Measurements from ENCODE around the gene NBAS. TPM values are rescaled to one million over a fixed set of nuclear protein-coding genes. Genes with fewer than 3 reads are reported as not detected.

Gene NBAS
- total and polyA plus RNA-seq, 4 donors: 55.6 to 105 (median 73.0) TPM

DNA sequence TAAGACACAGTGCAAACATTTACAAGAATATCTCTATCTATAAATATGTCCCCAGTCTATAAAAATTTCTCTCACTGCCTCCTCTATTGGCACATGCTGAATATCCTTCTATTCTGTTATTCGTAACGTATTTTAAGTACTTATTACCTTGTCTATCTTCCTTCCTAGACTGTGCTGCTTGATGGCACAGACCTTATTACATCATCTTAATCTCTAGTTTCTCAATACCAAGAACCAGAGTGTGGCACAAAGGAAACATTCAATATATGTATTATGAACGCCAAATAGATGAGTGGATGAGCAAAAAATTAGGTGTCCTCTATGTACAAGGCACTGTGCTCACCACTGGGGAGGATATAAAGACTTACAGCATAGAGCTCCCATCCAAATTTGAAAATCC is 282.8 kb downstream of the NBAS start:
- DNase-seq (ENCODE audit: low read depth in 4 of 6, low spot score in 6 of 6): no peak
- Histone ChIP-seq H3K27me3 (ENCODE audit: control insufficient read depth, insufficient read depth, low read length) (no peaks in the 10 kb centered on the region), H3K36me3 (ENCODE audit: control insufficient read depth, insufficient read depth, low read length) (peaks cover 3% of the 10 kb centered on the region), H3K4me1 (ENCODE audit: control insufficient read depth, insufficient read depth, low read length) (no peaks in the 10 kb centered on the region), H3K27ac (ENCODE audit: low read depth, low read length) (no peak overlapping the region), H3K9me3 (ENCODE audit: control insufficient read depth, insufficient read depth, low read length) (no peaks in the 10 kb centered on the region), H3K4me3 (ENCODE audit: low read depth, low read length) (no peak overlapping the region)
- WGBS (ENCODE audit: insufficient coverage): 100% methylated on average over 2 of the region's 3 CpGs

DNA sequence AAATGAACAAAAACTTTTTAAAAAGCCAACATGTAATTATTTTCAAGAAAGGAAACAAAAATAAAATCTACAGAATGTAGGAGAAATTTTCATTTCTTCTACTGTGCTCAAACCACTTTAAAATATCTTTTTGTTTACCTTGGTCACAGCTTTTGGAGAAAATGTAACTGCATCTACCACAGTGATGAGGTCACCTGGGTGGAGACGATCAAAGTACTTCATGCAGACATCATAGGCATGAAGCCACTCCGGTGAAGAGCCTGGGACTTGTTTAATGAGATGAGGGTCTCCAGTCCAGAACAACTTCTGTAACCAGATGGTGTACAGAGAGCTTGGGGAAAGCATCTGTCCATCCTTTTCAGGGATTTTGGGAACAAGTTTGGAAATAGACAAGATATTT is 285.8 kb downstream of the NBAS start:
- H3K27ac ChIP-seq (ENCODE audit: low read depth, low read length): no peak overlapping the region
- H3K36me3 ChIP-seq (ENCODE audit: control insufficient read depth, insufficient read depth, low read length): peaks cover 3% of the 10 kb centered on the region
- H3K4me3 ChIP-seq (ENCODE audit: low read depth, low read length): no peak overlapping the region
- no peaks in the 10 kb centered on the region for H3K27me3 ChIP-seq (ENCODE audit: control insufficient read depth, insufficient read depth, low read length)
- no peak for DNase-seq (ENCODE audit: low read depth in 4 of 6, low spot score in 6 of 6)
- H3K9me3 ChIP-seq (ENCODE audit: control insufficient read depth, insufficient read depth, low read length): no peaks in the 10 kb centered on the region
- WGBS (ENCODE audit: insufficient coverage): 100% methylated on average over 1 of the region's 2 CpGs
- no peaks in the 10 kb centered on the region for H3K4me1 ChIP-seq (ENCODE audit: control insufficient read depth, insufficient read depth, low read length)

DNA sequence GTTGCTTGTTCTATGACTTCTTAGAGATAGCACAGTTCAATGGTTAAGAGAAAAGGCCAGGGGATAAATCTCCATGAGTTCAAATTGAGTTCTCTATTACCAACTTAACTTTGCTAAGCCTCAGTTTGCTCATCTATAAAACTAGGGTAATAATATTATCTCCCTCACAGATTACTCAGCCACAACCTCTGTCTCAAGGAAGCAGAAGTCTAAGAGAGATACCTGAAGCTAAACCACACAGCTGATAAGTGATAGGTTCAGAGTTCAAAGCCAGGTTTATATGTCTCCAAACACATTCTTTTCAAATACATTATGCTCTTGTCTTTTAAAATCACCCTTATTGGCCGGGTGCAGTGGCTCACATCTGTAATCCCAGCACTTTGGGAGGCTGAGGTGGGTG is 287.7 kb downstream of the NBAS start:
- Histone ChIP-seq H3K9me3 (ENCODE audit: control insufficient read depth, insufficient read depth, low read length) (no peaks in the 10 kb centered on the region), H3K36me3 (ENCODE audit: control insufficient read depth, insufficient read depth, low read length) (peaks cover 3% of the 10 kb centered on the region), H3K4me1 (ENCODE audit: control insufficient read depth, insufficient read depth, low read length) (no peaks in the 10 kb centered on the region), H3K27ac (ENCODE audit: low read depth, low read length) (no peak overlapping the region), H3K27me3 (ENCODE audit: control insufficient read depth, insufficient read depth, low read length) (no peaks in the 10 kb centered on the region), H3K4me3 (ENCODE audit: low read depth, low read length) (no peak overlapping the region)
- no CpG with 5 or more reads among the region's 1 CpG for WGBS (ENCODE audit: insufficient coverage)
- no peak for DNase-seq (ENCODE audit: low read depth in 4 of 6, low spot score in 6 of 6)

DNA sequence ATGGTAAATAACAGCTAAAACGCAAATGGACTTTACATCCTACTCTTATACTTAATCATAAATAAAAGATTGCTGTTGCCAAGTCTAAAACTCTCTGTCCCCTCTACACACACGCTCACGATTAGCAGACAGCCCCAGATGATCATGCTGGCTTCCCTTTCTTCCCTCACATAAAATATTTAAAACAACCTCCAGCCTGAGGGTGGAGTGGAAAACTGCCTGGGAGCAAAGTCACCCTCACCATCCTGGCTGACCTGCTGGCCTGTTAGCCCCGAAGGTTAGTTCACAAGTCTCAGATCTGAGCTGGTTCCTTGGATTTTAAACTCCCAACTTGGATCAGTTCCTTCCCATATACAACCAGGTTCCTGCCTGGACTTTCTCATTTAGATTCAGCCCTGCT is 288.2 kb downstream of the NBAS start:
- 67% methylated on average over 3 of the region's 4 CpGs for WGBS (ENCODE audit: insufficient coverage)
- Histone ChIP-seq H3K27me3 (ENCODE audit: control insufficient read depth, insufficient read depth, low read length) (no peaks in the 10 kb centered on the region), H3K4me3 (ENCODE audit: low read depth, low read length) (no peak overlapping the region), H3K4me1 (ENCODE audit: control insufficient read depth, insufficient read depth, low read length) (no peaks in the 10 kb centered on the region), H3K9me3 (ENCODE audit: control insufficient read depth, insufficient read depth, low read length) (no peaks in the 10 kb centered on the region), H3K27ac (ENCODE audit: low read depth, low read length) (no peak overlapping the region), H3K36me3 (ENCODE audit: control insufficient read depth, insufficient read depth, low read length) (peaks cover 3% of the 10 kb centered on the region)
- no peak for DNase-seq (ENCODE audit: low read depth in 4 of 6, low spot score in 6 of 6)

DNA sequence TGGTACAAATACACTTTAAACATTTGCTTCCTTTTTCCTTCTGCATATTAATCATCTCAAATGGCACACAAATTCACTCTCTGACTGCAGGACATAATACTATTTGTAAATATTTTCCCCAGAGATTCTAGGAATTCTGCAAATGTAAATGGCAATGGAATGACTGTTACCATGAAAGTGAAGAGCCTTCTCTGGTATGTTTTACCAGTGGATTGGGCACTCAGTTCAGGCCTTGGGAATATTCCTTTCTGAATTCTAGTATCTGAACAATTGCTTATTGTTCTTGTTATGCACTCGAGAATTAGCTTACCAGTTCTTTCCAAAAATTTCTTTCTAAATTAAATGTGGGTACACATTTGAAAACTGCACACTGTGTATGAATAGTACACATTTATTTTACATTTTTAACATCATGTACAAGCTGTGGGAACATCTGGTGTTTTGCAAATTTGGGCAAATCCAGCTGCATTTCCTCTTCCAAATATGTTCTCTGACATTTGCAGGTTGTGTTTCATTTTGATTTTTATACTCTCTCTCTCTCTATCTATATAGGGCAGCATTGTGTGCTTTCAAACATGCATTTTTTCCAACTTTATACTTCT is 289.1 kb downstream of the NBAS start:
- WGBS (ENCODE audit: insufficient coverage): no CpG with 5 or more reads among the region's 1 CpG
- peak in 1 of 6 donors; percentile 61 for DNase-seq (ENCODE audit: low read depth in 4 of 6, low spot score in 6 of 6)
- Histone ChIP-seq H3K27me3 (ENCODE audit: control insufficient read depth, insufficient read depth, low read length) (no peaks in the 10 kb centered on the region), H3K4me1 (ENCODE audit: control insufficient read depth, insufficient read depth, low read length) (no peaks in the 10 kb centered on the region), H3K27ac (ENCODE audit: low read depth, low read length) (no peak overlapping the region), H3K36me3 (ENCODE audit: control insufficient read depth, insufficient read depth, low read length) (peaks cover 3% of the 10 kb centered on the region), H3K9me3 (ENCODE audit: control insufficient read depth, insufficient read depth, low read length) (no peaks in the 10 kb centered on the region), H3K4me3 (ENCODE audit: low read depth, low read length) (no peak overlapping the region)

DNA sequence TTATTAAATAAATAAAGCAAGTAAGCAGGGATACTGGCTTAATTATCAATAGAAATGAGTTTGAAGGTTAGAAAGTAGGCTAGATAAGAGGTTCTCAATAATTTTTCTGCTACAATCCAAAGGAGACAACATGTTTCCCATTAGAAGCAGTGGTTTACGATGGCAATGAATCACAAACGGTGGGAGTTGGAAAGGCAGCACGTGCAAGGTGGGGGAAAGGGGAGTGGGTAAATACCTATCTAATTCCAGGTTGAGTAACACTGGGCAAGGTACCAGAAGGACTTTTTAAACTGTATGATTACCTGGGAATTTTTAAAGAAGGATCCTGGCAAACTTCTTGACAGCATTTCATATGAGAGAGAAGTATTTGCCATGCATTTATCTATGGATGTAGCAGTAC is 289.9 kb downstream of the NBAS start:
- peaks cover 3% of the 10 kb centered on the region for H3K36me3 ChIP-seq (ENCODE audit: control insufficient read depth, insufficient read depth, low read length)
- H3K4me1 ChIP-seq (ENCODE audit: control insufficient read depth, insufficient read depth, low read length): no peaks in the 10 kb centered on the region
- H3K9me3 ChIP-seq (ENCODE audit: control insufficient read depth, insufficient read depth, low read length): no peaks in the 10 kb centered on the region
- no peaks in the 10 kb centered on the region for H3K27me3 ChIP-seq (ENCODE audit: control insufficient read depth, insufficient read depth, low read length)
- DNase-seq (ENCODE audit: low read depth in 4 of 6, low spot score in 6 of 6): no peak
- 56% methylated on average over 3 of the region's 3 CpGs for WGBS (ENCODE audit: insufficient coverage)
- no peak overlapping the region for H3K4me3 ChIP-seq (ENCODE audit: low read depth, low read length)
- H3K27ac ChIP-seq (ENCODE audit: low read depth, low read length): no peak overlapping the region

DNA sequence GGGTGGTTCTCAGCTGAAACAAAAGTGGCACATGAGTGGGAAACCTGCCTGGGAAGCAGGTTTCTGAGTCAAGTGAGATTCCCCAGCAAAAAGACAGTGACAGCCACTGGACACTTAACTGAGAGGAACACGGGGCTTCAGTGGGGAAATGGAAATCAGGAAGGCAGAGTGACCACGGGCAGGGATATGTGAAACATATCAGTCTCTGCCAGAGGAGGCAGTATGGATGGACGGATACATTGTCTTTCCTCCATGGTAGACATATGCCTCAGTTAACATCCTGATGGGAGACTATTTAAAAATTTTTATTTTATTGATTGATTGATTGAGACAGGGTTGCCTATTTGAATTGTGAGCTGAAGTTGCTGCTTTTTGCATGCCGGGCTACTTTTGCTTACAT is 292.1 kb downstream of the NBAS start:
- WGBS (ENCODE audit: insufficient coverage): no CpG with 5 or more reads among the region's 4 CpGs
- no peaks in the 10 kb centered on the region for H3K36me3 ChIP-seq (ENCODE audit: control insufficient read depth, insufficient read depth, low read length)

DNA sequence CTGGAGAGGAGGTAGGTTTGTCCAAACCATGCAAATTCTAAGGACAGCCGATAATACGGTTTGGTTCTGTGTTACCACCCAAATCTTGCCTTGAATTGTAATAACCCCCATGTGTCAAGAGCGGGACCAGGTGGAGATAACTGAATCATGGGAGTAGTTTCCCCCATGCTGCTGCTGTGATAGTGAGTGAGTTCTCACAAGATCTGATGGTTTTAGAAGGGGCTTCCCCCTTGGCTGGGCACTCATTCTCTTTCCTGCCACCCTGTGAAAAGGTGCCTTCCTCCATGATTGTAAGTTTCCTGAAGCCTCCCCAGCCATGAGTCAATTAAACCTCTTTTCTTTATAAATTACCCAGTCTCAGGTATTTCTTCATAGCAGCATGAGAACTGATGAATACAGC is 295.2 kb downstream of the NBAS start:
- Histone ChIP-seq H3K27me3 (ENCODE audit: control insufficient read depth, insufficient read depth, low read length) (no peaks in the 10 kb centered on the region), H3K4me3 (ENCODE audit: low read depth, low read length) (no peak overlapping the region), H3K36me3 (ENCODE audit: control insufficient read depth, insufficient read depth, low read length) (no peaks in the 10 kb centered on the region), H3K4me1 (ENCODE audit: control insufficient read depth, insufficient read depth, low read length) (no peaks in the 10 kb centered on the region), H3K9me3 (ENCODE audit: control insufficient read depth, insufficient read depth, low read length) (no peaks in the 10 kb centered on the region), H3K27ac (ENCODE audit: low read depth, low read length) (no peak overlapping the region)
- 92% methylated on average over 2 of the region's 3 CpGs for WGBS (ENCODE audit: insufficient coverage)
- DNase-seq (ENCODE audit: low read depth in 4 of 6, low spot score in 6 of 6): no peak

More for the DNA sequence above, 292.1 kb downstream of the NBAS start:
- H3K27ac ChIP-seq (ENCODE audit: low read depth, low read length): no peak overlapping the region
- no peaks in the 10 kb centered on the region for H3K9me3 ChIP-seq (ENCODE audit: control insufficient read depth, insufficient read depth, low read length)
- no peaks in the 10 kb centered on the region for H3K27me3 ChIP-seq (ENCODE audit: control insufficient read depth, insufficient read depth, low read length)
- no peaks in the 10 kb centered on the region for H3K4me1 ChIP-seq (ENCODE audit: control insufficient read depth, insufficient read depth, low read length)
- DNase-seq (ENCODE audit: low read depth in 4 of 6, low spot score in 6 of 6): no peak
- no peak overlapping the region for H3K4me3 ChIP-seq (ENCODE audit: low read depth, low read length)

DNA sequence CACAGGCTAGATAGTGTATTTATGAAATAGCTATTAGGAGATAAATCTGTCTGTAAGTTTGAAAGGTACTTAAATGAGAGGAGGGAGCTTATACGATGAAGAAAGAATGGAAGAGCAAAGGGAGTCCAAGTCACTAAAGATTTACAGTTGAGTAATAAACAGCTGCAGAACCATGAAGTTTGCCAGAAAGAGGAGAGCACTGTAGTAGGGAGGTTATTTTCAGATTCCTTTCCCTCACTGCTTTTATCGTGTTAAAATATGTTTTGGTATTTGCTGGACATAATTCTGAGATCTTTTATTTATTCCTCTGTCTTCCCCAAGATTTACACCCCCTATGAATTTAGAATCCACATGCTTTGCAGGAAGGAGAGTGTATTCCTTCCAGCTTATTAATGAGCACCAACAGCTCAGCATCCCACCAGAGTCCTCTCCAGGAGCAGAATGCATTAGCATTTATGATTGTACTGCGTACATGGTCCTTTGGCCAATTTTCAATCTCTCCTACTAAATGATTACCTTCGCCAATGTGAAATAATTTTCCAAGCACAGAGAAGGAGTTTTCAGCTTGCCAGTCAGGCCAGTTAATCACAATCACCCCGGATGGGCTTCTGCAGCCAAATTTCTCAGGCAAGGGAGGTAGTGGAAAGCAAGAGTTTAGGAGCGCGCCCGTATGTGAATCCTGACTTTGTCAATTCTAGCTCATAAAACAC is 297.0 kb downstream of the NBAS start:
- Histone ChIP-seq H3K36me3 (ENCODE audit: control insufficient read depth, insufficient read depth, low read length) (no peaks in the 10 kb centered on the region), H3K4me3 (ENCODE audit: low read depth, low read length) (no peak overlapping the region), H3K4me1 (ENCODE audit: control insufficient read depth, insufficient read depth, low read length) (no peaks in the 10 kb centered on the region), H3K27ac (ENCODE audit: low read depth, low read length) (no peak overlapping the region), H3K27me3 (ENCODE audit: control insufficient read depth, insufficient read depth, low read length) (no peaks in the 10 kb centered on the region), H3K9me3 (ENCODE audit: control insufficient read depth, insufficient read depth, low read length) (no peaks in the 10 kb centered on the region)
- 54% methylated on average over 2 of the region's 8 CpGs for WGBS (ENCODE audit: insufficient coverage)
- DNase-seq (ENCODE audit: low read depth in 4 of 6, low spot score in 6 of 6): peak in 1 of 6 donors; percentile 65

DNA sequence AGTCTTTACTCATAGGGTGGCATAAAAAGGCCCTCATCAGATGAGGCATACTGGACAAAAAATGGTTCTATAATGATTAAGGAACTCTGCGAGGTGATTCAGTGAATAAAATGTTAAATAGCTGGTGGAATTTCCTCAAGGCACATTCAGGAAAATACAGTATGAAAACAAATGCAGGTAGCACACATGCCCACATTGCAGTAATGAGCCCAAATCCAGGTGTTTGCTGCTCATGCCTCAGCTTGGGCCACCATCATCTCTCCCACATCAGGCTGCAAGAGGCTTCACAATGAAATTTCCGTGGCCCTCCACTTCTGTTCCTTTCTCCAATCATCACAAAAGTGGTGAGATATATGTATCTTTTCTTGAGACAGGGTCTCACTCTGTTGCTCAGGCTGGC is 298.3 kb downstream of the NBAS start:
- no peak for DNase-seq (ENCODE audit: low read depth in 4 of 6, low spot score in 6 of 6)
- Histone ChIP-seq H3K27ac (ENCODE audit: low read depth, low read length) (no peak overlapping the region), H3K4me1 (ENCODE audit: control insufficient read depth, insufficient read depth, low read length) (no peaks in the 10 kb centered on the region), H3K9me3 (ENCODE audit: control insufficient read depth, insufficient read depth, low read length) (no peaks in the 10 kb centered on the region), H3K36me3 (ENCODE audit: control insufficient read depth, insufficient read depth, low read length) (no peaks in the 10 kb centered on the region), H3K4me3 (ENCODE audit: low read depth, low read length) (no peak overlapping the region), H3K27me3 (ENCODE audit: control insufficient read depth, insufficient read depth, low read length) (no peaks in the 10 kb centered on the region)
- 100% methylated on average over 1 of the region's 2 CpGs for WGBS (ENCODE audit: insufficient coverage)
